Smooth muscle cell (in vitro differentiated cells): ENCODE data around the gene TNFRSF14. TPM values are rescaled to one million over a fixed set of nuclear protein-coding genes. Genes with fewer than 3 reads are reported as not detected.

ENCODE experiments used
- DNase-seq: peaks from one replicate; lab custom pipeline; 2025; ENCODE audit not compliant: unreplicated experiment; lab: John Stamatoyannopoulos, UW
- H2AFZ ChIP-seq: fragments of 200-600 bp; sonication (generic); 2 replicates; pipeline ENCODE4 v1.6.0; 2016; ENCODE audit warnings: antibody characterized with exemption, low read depth, mild to moderate bottlenecking
- H3F3A ChIP-seq: fragments of 200-600 bp; sonication (generic); 2 replicates; pipeline ENCODE4 v1.6.0; 2017; ENCODE audit warnings: antibody characterized with exemption, low read depth
- H3K27ac ChIP-seq: fragments of 200-600 bp; sonication (generic); 2 replicates; pipeline ENCODE4 v1.5.1; 2016; ENCODE audit warnings: low read depth, mild to moderate bottlenecking
- H3K27me3 ChIP-seq: fragments of 200-600 bp; sonication (generic); 2 replicates; pipeline ENCODE4 v1.6.1; 2016; ENCODE audit warnings: low read depth, mild to moderate bottlenecking
- H3K36me3 ChIP-seq: fragments of 200-600 bp; sonication (generic); 2 replicates; pipeline ENCODE4 v1.5.1; 2016; ENCODE audit warnings: low read depth
- H3K4me1 ChIP-seq: fragments of 200-600 bp; sonication (generic); 2 replicates; pipeline ENCODE4 v1.5.1; 2016; ENCODE audit warnings: low read depth
- H3K4me2 ChIP-seq: fragments of 200-600 bp; sonication (generic); 2 replicates; pipeline ENCODE4 v1.6.0; 2016; ENCODE audit warnings: mild to moderate bottlenecking
- H3K4me3 ChIP-seq: fragments of 200-600 bp; sonication (generic); 2 replicates; pipeline ENCODE4 v1.5.1; 2016; ENCODE audit warnings: mild to moderate bottlenecking
- H3K79me2 ChIP-seq: fragments of 200-600 bp; sonication (generic); 2 replicates; pipeline ENCODE4 v1.6.0; 2016; ENCODE audit warnings: low read depth, mild to moderate bottlenecking
- H3K9ac ChIP-seq: fragments of 200-600 bp; sonication (generic); 2 replicates; pipeline ENCODE4 v1.6.0; 2016; ENCODE audit warnings: low read depth
- H3K9me3 ChIP-seq: fragments of 200-600 bp; sonication (generic); replicated peaks from 2 replicates; pipeline ENCODE4 v1.5.1; 2016; ENCODE audit warnings: low read depth
- H4K20me1 ChIP-seq: fragments of 200-600 bp; sonication (generic); 2 replicates; pipeline ENCODE4 v1.6.0; 2016; ENCODE audit warnings: low read depth
- CTCF ChIP-seq: fragments of 200-600 bp; sonication (generic); IDR thresholded peaks from 2 replicates; pipeline ENCODE4 v1.5.1; 2017; ENCODE audit warnings: borderline replicate concordance, mild to moderate bottlenecking, antibody characterized with exemption; ENCODE audit not compliant: insufficient read depth, poor library complexity, severe bottlenecking
- WGBS: methylation state at CpG from one replicate; pipeline ENCODE4 v1.1.7; 2016; ENCODE audit warnings: low lambda C conversion rate; 5-methylcytosine and 5-hydroxymethylcytosine counted together
- polyA plus RNA-seq: library from polyadenylated mRNA; unstranded; fragments of >200 nt; fragmentation: Nextera tagmentation; extraction: Ambion mirVana; gene quantifications from 2 replicates; pipeline ENCODE4 v1.2.1, GENCODE V29; 2016
- total RNA-seq: library from RNA; depleted of rRNA; stranded (reverse); fragments of >200 nt; gene quantifications from 2 replicates; pipeline ENCODE4 v1.2.3, GENCODE V29; 2014

TNFRSF14 gene
- total and polyA plus RNA-seq, 2 experiments from 2014 or later = not detected

GRCh38 chr1:2607641-2608091, 51.5 kb downstream of the TNFRSF14 start:
- H4K20me1 ChIP-seq = no peaks in the 10 kb centered on the region
- H3F3A ChIP-seq = no peaks in the 10 kb centered on the region
- H3K27ac ChIP-seq = no peak overlapping the region
- no peaks in the 10 kb centered on the region for H3K36me3 ChIP-seq
- no peaks in the 10 kb centered on the region for H3K9me3 ChIP-seq
- H2AFZ ChIP-seq = no peak overlapping the region
- H3K79me2 ChIP-seq = no peaks in the 10 kb centered on the region
- no peaks in the 10 kb centered on the region for H3K4me1 ChIP-seq
- no peak overlapping the region for H3K4me3 ChIP-seq
- no peak for TF ChIP-seq CTCF
- H3K27me3 ChIP-seq = no peaks in the 10 kb centered on the region
- no peak overlapping the region for H3K9ac ChIP-seq
- WGBS = 88% methylated on average over 13 of the region's 13 CpGs
- DNase-seq = no peak
- H3K4me2 ChIP-seq = no peak overlapping the region

GRCh38 chr1:2609319-2610035, 53.3 kb downstream of the TNFRSF14 start:
- Histone ChIP-seq H3K9ac (no peak overlapping the region), H3K79me2 (no peaks in the 10 kb centered on the region), H3K9me3 (no peaks in the 10 kb centered on the region), H3K27me3 (no peaks in the 10 kb centered on the region), H3K36me3 (no peaks in the 10 kb centered on the region), H3K4me3 (no peak overlapping the region), H2AFZ (no peak overlapping the region), H4K20me1 (no peaks in the 10 kb centered on the region), H3F3A (no peaks in the 10 kb centered on the region), H3K4me2 (no peak overlapping the region), H3K27ac (no peak overlapping the region), H3K4me1 (no peaks in the 10 kb centered on the region)
- 90% methylated on average over 34 of the region's 34 CpGs for WGBS
- DNase-seq = no peak
- no peak for TF ChIP-seq CTCF

GRCh38 chr1:2610036-2610959, 54.1 kb downstream of the TNFRSF14 start:
- peak overlapping the region; percentile 68 for H3K4me2 ChIP-seq
- no peak for DNase-seq
- H2AFZ ChIP-seq = peak overlapping the region; percentile 10
- 87% methylated on average over 21 of the region's 21 CpGs for WGBS
- no peaks in the 10 kb centered on the region for H3K79me2 ChIP-seq
- H3K9me3 ChIP-seq = no peaks in the 10 kb centered on the region
- no peaks in the 10 kb centered on the region for H3K4me1 ChIP-seq
- no peak overlapping the region for H3K27ac ChIP-seq
- no peaks in the 10 kb centered on the region for H3K27me3 ChIP-seq
- H4K20me1 ChIP-seq = no peaks in the 10 kb centered on the region
- H3K36me3 ChIP-seq = no peaks in the 10 kb centered on the region
- no peak overlapping the region for H3K9ac ChIP-seq
- no peaks in the 10 kb centered on the region for H3F3A ChIP-seq
- peak overlapping the region; percentile 24 for H3K4me3 ChIP-seq
- no peak for TF ChIP-seq CTCF
